GM19467 (cell line): ENCODE measurements around the gene WDR31.
"Not testable (repeated sequence)": the region's sequence is repeated elsewhere in the genome, so short reads cannot be mapped to it uniquely, and the experiment has no call there.

Experiments
- ATAC-seq: cut with Tn5 transposase; IDR thresholded peaks from one replicate; pipeline ENCODE4 v1.9.1; 2021; ENCODE audit warnings: mild to moderate bottlenecking, moderate library complexity; ENCODE audit not compliant: unreplicated experiment

WDR31 gene

DNA sequence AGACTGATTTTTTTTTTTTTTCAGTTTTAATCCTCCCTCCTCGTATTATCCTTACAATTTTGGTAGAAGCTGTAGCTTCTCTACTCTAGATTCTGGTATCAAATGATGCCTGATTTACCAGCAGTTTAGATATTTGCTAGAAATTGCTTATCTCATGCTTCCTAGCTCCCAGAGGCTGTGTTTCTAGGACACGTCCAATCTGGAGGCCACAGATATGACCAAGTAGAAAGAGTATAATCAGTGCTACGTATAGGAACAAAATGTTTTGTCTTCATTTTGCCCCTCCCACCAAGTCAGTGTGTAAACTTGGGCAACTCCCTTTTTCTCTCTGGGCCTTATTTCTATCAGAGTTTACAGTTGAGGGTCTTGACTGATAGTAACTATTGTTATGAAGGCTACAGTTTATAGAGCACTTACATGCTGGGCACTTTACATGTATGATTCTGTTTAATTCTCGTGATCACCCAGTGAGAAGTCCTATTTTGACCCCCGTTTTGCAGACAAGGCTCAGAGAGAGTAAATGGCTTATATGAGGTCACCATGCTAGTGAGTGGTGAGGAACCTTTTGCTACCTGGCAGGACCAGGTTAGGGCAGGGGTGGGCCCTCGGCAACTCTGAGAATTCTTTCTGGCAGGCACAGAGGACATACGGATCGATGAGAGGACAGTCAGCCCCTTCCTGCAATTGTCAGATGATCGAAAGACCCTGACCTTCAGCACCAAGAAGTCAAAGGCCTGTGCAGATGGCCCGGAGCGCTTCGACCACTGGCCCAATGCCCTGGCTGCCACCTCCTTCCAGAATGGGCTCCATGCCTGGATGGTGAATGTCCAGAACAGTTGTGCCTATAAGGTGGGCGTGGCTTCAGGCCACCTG is 29.1 kb upstream of the WDR31 start:
- ATAC-seq = no peak

DNA sequence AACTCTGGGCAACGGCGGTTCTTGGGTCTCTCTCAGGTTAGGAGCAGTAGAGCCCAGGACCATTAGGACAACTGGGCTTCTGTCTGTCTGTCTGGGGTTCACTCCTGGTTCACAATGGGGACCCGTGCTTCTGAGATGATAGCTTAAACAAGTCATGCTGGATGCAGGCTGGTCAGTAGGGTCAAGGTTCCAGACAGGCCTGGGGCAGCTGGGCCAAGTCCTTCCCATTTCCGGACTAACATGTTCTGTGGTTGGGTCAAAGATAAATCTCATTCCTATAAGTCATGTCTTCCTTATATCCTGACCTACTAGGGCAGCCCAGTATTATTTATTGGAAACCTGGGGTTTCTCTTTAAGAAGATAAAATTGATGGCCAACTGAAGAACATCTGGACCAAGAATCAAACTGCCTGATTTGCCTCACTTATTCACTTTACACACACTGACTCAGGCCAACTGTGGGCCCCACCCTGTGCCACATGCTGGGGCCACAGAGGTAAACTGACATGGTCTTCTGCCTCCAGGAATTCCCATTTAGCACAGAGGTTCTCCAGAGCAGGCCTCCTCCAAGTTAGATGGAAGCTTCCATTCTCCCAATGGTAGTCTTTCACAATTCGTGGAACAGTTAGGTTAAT is 28.4 kb upstream of the WDR31 start:
- no peak for ATAC-seq

DNA sequence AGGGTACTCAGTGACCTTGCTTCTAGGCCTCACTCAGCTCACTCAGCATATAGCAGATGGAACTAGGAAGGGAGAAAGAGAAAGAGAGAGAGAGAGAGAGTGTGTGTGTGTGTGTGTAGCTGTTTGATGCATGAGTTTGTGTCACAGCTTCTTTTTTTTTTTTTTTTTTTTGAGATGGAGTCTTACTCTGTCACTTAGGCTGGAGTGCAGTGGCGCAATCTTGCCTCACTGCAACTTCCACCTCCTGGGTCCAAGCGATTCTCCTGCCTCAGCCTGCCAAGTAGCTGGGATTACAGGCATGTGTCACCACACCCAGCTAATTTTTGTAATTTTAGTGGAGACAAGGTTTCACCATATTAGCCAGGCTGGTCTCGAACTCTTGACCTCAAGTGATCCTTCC is 25.6 kb upstream of the WDR31 start:
- ATAC-seq = not testable (repeated sequence)

DNA sequence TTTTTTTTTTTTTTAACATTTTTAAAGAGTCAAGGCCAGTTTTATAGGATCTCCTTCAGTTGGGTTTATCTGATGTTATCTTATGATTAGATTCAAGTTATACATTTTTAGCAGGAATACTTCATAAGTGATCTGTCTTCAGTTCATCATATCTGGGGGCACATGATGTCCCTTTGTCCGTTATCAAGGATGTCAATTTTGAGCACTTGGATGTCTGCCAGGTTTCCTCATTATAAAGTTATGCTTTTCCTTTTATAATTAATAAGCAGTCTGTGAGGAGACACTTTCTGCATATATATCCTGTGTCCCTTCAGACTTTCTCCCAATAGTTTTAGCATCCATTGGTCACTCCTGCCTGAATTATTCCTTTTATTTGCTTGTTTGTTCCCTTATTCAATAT is 24.9 kb upstream of the WDR31 start:
- ATAC-seq = no peak

DNA sequence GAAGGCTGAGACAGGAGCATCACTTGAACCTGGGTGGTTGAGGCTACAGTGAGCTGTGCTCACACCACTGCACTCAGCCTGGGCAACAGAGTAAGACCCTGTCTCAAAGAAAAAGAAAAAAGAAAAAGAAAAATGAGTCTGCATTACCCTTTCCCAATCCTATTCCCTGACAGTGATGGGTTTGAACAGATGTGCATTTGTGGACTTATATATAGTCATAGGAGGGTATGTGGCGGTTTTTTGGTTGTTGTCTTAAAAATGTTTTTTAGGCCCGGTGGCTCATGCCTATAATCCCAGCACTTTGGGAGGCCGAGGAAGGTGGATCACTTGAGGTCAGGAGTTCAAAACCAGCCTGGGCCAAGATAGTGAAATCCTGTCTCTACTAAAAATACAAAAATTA is 23.3 kb upstream of the WDR31 start:
- no peak for ATAC-seq

DNA sequence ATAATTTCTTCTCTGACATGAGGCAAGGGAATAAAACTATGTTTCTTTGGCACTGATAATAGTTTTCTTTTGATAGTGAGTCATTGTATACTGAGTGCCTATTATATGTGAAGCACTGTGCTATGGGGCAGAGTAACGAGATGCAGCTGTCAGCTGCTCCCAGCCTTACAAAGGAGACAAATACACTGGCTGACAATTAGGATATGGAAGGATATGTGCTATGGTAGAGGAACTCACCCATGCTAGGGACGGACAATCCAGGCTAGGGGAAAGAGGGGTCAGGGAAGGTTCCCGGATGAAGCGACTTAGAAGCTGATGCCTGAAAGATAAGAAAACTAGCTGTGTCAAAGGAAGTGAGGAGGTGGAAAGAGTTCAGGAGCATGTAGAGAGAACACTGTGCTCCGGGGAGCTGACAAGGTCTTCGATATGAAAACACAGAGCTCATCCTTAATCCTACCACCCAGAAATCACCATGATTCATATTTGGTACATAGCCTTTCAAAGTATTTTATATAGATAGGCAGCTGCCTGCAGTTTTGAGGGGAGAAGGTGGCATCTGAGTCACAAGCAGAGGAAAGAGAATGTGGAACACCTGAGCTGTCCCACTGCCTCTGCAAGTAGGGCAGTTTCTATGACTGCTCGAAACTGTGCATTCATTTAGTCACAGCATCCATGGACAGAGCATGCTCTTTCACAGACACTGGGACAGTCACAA is 21.4 kb upstream of the WDR31 start:
- ATAC-seq = no peak

DNA sequence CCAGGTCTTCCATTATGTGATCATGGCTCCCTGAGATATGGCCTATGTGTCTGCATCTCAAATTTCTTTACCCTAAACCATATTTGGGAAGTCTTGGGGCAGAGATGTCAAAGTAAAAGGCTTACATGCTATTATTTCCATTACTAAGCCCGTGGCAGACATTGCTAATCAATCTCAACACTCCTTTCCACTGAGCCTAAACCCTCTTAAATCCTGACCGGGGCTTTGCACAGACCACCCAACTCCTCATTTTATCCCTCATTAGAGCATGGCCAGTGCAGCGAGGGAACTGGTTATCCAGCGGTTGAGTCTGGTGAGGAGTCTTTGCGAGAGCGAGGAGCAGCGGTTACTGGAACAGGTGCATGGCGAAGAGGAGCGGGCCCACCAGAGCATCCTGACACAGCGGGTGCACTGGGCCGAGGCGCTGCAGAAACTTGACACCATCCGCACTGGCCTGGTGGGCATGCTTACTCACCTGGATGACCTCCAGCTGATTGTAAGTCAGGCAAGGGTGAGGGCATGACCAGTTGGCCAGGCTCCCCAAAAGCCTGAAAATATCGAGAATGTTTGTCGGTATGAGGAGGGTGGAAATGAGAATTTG is 20.3 kb upstream of the WDR31 start:
- ATAC-seq = no peak

DNA sequence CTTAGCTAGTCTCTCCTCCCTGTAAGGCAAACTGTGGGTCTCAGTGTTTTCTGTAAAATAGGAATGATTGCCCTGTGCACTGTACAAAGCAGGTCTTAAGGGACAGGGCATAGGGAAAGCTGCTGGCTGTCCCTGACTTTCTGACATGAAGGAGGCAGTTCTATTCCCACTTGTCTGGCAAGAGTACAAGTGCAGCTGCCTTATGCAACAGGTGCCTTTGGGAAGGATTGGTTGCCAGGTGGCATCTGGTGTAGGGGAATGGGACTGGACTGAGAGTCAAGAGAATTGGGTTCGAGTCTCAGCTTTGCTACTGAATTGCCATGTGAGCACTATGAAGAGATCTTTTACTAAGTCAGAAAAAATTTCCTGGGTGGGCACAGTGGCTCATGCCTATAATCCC is 19.3 kb upstream of the WDR31 start:
- ATAC-seq = no peak

DNA sequence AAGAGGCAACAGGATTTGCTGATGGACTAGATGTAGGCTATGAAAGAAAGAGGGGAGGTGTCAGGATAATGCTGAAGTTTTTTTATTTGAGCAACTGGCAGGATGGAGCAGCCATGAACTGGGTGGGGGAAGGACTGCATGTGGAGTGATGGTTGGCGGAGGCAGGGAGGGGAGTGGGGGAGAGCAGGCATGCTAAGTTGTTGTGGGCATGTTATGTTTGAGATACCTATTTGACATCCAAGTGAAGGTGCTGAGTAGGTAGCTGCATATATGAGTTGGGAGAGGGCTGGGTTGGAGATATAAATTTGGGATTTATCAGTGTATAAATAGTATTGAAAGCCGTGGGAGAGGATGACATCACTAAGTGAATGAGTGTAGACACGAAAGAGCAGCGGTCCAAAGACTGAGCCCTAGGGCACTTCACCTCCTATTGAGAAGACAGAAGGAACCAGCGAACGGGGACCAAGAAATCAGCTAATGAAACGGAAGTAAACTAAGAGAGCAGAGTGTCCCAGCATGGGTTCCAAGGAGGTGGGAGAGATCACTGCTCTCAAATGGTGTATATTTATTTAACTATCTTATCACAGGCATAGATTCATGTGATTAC is 16.7 kb upstream of the WDR31 start:
- ATAC-seq = no peak

DNA sequence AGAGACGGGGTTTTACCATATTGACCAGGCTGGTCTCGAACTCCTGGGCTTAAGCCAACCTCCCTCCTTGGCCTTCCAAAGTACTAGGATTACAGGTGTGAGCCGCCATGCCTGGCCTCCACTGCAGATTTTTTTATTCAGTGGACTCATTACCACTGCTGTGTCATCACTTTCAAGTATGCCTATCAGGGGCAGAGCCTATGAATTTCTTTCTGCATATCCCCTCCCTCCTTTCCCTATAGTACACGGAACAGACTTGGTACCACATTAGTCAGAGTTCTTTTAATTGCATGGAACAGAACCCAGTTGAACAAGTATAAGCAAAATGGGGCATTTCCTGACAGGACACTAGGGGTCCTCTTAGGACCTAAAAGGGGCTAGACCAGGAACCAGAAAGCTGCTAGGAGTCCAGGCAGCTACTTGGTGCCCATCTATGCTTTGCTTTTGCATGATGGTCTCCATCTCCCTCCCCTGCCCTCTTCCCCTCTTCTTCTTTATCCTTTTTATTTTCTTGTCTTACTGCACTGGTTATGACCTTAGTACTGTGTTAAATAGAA is 15.0 kb upstream of the WDR31 start:
- ATAC-seq = no peak

DNA sequence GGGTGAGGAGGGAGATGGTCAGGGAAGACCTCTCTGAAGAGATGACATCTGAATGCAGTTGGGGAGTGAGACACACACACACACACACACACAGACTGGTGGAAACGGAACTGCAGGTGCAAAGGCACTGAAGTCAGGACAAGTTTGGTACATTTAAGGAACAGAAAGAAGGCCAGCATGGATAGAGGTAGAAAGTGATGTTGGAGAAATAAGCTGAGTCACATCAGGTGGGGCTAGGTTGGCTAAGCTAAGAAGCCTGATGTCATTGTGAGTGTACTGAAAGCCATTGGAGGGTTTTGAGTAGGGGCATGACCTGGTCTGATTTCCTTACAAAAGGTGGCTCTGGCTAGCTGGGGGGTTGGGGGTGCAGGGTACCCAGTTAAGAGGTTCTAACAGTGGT is 12.3 kb upstream of the WDR31 start:
- ATAC-seq = no peak

DNA sequence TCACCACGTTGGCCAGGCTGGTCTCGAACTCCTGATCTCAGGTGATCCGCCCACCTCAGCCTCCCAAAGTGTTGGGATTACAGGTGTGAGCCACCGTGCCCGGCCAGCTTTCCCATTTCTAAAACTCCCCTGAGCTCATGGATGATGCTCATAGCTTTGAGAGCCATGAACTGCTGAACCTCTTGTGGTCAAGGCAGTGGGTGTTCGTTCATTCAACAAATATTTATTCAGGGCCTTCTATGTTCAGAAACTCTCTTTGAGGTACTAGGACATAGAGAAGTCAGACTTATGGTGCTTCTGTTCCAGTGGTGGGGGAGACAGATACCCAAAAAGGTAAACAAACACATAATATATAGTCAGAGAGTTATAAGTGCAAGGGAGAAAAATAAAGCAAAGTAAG is 11.9 kb upstream of the WDR31 start:
- no peak for ATAC-seq

DNA sequence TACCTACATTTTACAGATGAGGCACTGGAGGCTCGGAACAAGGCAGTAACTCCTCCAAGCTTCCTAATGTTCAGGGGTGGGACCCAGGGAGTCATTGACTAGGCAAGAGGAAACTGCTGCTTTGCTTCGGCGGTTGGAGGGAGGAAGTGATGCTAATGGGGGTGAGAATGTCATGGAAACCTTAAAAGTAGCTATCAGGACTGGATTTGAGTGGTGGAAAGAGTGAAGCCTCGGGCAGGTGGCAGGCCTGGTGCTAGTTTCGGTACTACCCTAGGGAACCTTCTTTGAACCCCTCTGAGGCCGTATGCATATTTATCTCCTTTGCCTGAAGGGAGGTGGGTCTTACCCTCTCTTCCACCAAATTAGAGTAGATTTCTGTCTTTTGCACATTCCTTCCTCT is 10.9 kb upstream of the WDR31 start:
- no peak for ATAC-seq

DNA sequence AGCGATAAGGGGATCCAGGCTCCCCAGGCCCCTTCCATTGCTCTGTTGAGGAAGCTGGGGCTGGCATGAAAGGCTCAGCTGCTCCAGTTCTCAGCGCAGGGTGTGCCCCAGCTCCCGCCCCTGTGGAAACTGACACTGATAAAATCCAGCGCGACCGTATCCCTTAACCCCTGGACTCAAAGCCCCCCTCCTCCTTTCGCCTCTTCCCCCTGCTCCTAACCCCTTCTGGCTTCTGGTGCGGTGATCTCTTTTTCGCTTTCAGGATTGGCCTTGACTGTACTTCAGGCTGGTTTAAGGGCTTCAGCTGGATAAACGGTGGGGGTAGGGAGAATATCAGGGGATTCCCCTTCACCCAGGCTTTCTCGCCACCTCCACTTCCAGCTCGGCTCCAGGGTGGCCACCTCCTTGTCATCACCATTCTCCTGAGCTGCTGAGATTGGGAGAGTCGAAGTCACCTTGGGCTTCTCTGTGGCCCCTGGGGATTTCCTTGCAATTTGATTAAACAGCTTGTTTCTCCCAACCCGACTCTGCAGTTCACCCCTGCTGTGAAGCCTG is 10.1 kb upstream of the WDR31 start:
- ATAC-seq = no peak

DNA sequence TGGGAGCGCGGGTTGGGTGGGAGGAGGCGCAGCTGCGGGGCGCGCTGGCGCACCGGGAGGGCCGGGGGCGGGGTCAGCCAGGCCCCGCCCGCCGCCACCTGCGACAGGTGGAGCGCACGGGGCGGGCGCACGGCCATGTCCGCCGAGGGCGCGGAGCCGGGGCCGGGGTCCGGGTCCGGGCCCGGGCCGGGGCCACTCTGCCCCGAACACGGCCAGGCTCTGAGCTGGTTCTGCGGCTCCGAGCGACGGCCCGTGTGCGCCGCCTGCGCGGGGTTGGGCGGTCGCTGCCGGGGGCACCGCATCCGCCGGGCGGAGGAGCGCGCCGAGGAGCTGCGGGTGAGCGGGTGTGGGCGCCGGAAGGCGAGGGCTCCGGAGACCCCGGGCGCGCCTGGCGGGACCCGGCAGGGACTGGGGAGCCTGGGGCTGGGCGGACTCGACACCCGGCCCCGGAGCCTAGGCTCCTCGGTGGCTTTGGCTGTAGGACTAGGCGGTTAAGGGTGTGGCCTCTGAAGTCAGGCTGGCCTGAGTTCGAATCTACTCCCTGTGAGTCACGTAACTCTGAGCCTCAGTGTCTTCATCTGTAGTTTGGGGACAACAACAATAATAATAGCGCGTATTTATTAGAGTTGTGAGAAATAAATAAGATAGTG is 9.5 kb upstream of the WDR31 start, which contains the start of gene BSPRY:
BSPRY (plus strand) TSS at position 97 of the 650 bp plus-strand sequence; CDS start at position 136, 39 bp downstream.
- ATAC-seq = no peak

DNA sequence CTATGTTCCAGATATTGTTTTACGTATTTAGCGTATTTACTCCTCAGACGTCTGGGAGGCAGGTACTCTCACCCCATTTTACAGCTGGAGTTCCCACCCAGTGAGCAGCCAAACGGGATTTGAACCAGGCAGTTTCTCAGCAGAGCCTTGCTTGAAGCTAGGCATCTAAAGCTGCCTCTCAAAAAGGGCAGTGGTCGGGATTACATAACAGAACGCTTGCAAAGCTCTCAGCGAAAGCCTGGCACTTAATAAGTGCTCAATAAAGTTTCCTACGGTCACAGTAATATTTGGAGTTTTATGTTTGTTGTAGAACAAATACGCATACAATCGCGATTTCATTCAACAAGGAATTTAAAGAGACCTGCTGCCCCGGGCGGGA is 9.0 kb upstream of the WDR31 start:
- no peak for ATAC-seq

DNA sequence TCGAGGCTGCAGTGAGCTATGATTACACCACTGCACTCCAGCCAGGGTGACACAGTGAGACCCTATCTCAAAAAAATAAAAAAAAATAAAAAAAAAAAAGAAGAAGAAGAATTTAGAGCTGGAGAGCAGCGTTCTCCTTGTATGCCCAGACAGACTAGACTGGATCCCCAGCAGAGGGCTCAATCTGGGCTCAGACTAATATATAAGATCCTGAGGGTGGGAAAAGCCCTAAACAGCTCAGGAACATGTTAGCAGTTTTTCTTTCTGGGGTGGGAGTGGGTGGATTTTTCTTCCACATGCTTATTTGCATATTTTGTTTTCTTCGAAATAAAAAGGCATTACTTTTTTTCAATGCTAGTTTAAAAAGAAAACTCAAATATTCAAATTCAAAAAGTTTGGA is 8.4 kb upstream of the WDR31 start:
- ATAC-seq = no peak

DNA sequence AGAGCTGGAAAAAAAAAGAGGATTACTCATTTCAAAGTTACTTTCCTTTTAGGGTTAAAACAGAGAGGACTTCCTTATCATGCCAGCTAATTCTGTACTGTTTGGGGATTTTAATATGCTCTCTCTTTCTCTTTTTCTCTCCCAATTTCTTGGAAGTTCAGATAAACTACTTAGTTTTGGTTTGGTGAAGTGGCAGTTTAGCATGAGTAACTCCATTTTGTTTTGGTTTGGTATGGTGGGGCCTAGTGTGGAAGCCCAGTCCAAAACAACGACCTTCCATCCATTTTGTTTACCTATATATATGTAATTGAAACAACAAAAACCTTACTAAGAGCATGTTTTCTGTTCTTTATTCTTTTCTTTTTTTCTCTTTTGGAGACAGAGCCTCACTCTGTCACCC is 5.6 kb upstream of the WDR31 start:
- no peak for ATAC-seq

DNA sequence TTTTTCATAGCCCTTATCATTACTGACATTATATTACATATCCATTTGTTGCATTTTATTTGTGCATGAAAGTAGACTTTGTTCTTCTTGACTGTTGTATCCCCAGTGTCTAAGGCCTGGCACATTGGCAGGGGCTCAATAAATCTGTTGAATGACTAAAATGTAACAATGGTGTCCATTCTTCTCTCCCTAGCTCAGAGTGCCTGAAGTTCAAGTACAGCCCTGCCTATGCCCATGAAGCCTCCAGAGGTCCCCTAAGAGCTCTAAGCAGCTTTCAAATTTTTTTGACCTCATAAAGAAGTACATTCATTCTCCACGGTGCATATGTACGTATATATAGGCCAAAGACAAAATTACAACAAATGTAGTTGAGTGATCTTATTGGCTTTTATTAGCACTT is 5.1 kb upstream of the WDR31 start:
- ATAC-seq = no peak

DNA sequence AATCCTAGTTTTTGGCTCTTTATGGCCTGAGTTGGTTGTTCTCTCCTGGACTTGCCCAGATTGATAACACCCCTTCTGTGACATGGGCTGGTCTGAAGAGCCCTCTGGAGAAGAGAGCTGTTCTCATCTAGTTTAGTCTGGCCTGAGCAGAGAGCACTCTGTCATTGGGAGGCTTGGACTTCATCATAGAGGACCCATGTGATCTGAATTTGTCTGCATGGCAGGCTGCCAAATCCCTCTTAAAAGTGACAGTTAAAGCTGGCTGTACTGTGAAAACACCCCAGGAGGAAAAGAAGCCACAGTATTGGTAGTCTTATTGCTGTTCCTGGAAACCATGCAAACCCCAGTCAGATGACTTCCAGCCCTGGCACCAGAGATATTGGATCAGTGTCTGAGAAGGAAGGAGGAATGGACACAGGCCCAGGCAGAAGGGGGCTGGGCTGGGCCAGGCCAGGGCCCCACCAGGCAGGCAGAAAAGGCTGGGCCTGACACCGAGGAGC is 3.7 kb upstream of the WDR31 start:
- ATAC-seq = no peak
